GM19240 (cell line): ENCODE results near the gene DAW1.
"Not testable (repeated sequence)": the region's sequence is repeated elsewhere in the genome, so short reads cannot be mapped to it uniquely, and the experiment has no call there.

Experiments used
- DNase-seq: peaks from one replicate; pipeline ENCODE4 v3.0.0; 2011; ENCODE audit warnings: low spot score; ENCODE audit not compliant: insufficient read length

DAW1 gene

DNA sequence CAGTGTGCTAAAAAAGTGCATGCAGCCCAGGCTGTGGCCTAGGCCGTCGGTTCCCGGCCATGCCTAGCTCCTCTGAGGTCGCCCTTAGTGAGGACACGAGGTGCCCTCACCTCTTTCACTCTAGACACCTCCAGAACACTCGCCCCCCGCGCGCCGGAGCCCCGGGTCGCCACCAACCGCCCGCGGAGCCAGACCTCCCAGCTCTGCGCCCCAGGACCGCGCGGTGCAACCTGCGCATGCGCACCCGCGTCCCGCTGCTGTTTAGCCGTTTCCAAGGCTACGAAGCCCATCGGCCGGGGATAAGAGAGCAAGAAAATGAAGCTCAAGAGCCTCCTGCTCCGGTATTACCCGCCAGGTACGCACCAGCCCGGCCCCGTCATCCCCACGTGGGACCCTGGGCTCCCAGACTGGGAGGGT is at the start of gene DAW1:
DAW1 (plus strand) TSS at position 257 of the 417 bp plus-strand sequence; CDS start at position 316, 59 bp downstream.
- no peak for DNase-seq

DNA sequence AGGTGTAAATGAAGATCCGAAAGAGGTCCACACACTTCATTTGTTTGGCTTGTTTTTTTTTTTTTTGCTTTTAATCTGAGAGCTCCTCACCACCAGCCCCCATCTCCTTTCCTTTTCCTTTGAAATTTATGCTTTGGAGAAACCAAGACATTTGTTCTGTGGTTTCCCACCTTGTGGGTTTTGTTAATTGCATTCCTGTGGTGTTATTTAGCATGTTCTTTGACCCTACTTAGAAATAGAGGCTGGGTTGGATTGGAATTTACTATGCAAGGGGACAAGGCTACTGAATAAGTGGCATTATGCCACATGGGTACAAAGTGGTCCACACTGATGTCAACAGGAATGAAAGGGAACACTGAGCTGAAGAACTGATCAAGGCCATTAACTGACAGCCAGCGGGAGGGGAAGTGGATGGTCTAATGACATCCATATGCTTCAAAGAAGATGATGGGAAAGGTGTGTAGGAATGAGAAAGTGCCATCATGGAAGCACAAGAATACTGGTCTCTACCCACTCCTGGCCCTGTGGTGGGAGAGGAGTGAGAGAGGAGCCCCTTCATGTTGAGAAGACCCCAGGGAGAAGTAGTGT is 48.9 kb upstream of the DAW1 start:
- DNase-seq, result no peak

GRCh38 chr2:227823922-227824321 is 47.5 kb upstream of the DAW1 start:
- DNase-seq, result no peak

- DNase-seq, result no peak
Observed at GRCh38 chr2:227824711-227825110, 46.7 kb upstream of the DAW1 start.

DNA sequence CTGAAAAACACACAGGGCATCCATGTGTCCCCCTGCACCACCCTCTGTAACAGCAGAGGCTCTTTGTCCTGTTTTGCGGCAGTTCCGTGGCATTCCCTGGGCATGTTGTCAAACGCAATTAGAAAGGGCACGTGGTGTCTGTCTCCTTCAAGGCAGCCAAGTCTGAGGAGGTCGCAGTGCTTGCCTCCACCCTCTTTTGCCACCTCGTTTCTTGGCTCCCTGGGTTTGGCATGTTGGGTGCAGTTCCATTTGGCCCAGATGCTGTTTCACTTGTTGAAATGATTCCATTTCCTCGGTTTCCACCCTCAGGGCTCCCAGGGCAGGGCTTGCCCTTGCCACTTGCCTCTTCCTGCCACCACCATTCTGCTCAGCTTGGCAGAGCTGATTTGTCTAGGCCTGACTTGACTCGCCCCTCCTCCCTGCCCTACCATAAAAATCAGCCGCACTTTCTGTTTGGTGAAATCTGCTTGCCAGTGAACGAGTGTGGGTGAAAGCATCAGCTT is 45.4 kb upstream of the DAW1 start:
- DNase-seq, result no peak

DNA sequence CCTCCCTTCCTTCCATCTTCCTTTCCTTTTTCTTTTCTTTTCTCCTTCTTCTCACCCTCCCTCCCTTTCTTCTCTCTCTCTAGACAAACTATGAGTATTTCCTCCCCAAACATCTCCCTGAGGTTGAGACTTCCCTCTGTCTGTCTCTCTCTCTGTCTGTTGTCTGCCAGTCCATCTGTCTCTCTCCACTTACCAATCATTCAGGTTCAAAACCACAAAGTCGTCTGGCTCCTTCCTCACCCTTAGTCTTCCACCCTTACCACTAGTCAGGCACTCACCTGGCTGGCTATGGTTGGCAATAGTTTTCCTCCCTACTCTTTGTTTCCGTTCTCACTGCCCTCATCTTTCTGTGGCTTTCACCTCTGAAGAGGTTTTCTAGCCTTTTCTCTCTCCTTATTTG is 44.9 kb upstream of the DAW1 start:
- DNase-seq, result no peak

- no peak for DNase-seq
Observed at GRCh38 chr2:227827143-227827542, 44.3 kb upstream of the DAW1 start.

DNA sequence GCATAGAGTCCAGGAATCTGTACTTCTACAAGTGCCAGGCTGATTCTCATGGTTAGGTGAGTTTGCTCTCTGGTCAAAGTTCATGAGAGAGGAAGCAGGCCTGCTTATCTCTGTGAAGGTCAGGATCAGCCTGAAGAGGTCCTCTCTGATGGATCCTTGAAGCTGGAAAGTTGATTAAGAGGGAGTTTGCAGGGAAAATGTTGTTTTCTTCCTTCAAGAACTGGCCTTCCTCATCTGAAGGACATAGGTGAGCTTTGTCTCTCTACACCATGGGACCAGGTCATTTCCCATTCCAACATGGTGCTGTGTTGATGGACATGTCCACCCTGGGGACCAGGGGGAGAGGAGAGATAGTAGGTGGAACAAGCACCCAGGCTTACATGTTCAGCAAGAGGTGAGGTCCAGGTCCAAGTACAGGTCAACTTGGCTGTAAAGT is 42.9 kb upstream of the DAW1 start:
- DNase-seq, result no peak

DNA sequence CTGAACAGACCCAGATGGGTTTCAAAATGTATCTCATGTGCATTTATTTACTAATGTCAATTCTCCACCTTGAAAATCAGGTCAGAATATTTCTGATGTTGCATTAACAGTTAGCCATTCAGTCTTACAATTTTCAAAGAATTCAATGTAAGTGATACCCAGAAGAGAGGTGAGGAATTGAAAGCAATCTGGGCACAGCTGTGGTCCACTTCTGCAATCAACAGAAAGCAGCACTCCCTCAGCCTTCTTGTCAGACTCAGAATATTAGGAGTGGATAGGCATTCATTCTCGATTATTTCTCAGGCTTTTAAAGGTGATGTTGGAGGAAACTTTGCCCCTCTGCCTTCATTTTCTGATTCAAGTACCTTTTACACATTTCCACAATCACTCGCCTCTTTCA is 42.1 kb upstream of the DAW1 start:
- no peak for DNase-seq

- DNase-seq, result no peak
Observed at GRCh38 chr2:227834423-227834822, 37.0 kb upstream of the DAW1 start.

DNA sequence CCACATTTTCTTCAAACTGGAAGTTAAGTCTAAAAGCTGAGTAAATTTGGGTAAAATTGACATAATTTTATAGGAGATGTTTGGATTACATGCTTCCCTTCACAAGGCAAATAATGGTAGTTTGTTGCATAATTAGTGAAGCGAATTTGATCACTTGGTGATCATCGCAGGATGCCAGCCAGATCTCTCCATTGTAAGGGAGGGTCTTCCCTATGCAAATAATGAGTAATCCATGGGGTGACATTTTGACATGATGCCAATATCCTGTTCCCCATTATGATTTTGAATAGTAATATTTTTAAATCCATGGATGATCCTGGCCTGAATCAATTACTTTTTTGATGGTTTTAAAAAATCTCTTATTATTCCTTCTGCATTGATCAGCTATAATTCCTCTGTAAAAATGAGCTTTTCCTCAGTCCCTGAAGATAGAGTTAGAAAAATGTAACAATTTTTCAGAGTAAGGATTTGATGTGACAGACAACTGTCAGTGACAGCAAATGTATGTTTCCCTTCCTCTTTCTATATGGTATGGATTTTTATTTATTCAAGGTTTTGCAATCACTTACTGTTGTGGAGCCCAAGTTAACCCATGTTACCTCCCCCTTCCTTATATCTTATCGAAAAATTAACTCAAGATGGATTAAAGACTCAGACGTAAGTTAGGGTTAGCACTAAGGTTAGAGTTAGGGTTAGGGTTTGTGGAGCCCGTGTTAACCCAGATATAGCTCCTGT is 36.3 kb upstream of the DAW1 start:
- DNase-seq, result no peak

GRCh38 chr2:227839339-227840129 is 31.9 kb upstream of the DAW1 start:
- DNase-seq, result not testable (repeated sequence)

GRCh38 chr2:227846831-227847230 is 24.6 kb upstream of the DAW1 start:
- DNase-seq, result no peak

DNA sequence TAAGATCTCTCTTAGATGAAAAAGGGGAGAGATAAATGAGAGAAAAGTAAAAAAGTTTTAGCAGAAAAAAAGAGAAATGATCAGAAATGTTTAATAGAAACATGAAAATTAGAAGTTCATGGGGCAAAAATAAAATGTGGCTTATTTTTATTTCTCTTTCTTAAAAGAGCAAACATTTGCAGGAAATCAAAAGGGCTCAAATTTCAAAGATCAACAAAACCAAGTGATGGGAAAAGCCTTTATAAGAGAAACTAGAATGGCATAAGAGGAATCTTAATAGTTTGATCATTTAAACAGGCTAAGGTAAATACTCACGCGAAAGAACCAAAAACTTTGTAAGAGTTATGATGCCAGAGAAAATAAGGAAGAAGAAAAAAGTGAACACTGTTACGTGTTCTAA is 23.3 kb upstream of the DAW1 start:
- no peak for DNase-seq

- no peak for DNase-seq
Observed at GRCh38 chr2:227848586-227848985, 22.8 kb upstream of the DAW1 start.

GRCh38 chr2:227849906-227850305 is 21.5 kb upstream of the DAW1 start:
- no peak for DNase-seq

GRCh38 chr2:227853204-227853629 is 18.2 kb upstream of the DAW1 start:
- DNase-seq, result no peak

GRCh38 chr2:227853765-227854271 is 17.6 kb upstream of the DAW1 start:
- no peak for DNase-seq

GRCh38 chr2:227855440-227855839 is 16.0 kb upstream of the DAW1 start:
- no peak for DNase-seq

GRCh38 chr2:227856697-227857096 is 14.7 kb upstream of the DAW1 start:
- no peak for DNase-seq

GRCh38 chr2:227860221-227860641 is 11.2 kb upstream of the DAW1 start:
- no peak for DNase-seq

- DNase-seq, result no peak
Observed at GRCh38 chr2:227861011-227861410, 10.4 kb upstream of the DAW1 start.
